MV-4-11 (cell line): ENCODE results near the gene ARMCX4.
"Not testable (repeated sequence)": the region's sequence is repeated elsewhere in the genome, so short reads cannot be mapped to it uniquely, and the experiment has no call there.

Experiments used
- DNase-seq: peaks from one replicate; lab custom pipeline; 2025; lab: John Stamatoyannopoulos, UW

The ARMCX4 gene

DNA sequence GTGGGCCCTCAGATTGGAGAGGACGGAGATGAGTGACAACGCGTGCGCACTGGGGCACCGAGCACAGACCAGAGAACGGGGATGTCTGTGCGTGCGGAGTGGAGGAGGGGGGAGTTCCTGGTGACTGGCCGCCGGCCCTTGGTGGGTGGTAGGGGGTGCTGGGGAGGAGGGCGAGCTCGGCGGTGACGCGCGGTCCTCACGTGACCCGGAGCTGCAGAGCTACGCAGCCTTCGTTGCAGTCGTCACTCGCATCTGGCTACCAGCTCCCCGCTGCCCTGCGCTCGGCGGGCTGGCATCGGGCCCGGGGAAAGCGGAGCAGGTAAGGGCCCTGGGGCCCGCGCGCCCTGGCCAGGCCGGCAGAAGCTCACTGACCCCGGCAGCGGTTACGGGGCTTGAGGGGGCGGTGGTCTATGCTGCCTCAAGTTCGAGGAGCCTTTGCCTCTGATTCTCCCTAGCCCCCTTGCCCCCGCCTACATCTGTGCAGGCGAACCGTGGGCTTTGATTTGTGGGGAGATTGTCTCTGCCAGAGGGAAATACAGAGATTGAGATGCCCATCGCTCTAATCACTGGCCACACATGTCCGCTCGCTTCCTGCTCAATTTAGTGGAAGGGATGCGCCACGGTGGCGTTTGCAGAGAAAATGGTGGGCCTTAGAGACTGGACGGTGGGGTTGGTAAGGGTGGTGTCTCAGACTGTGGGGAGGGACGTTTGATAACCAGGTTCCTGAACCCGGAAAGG lies at the start of gene ARMCX4:
TSS of gene ARMCX4 (plus strand) at position 245 of the 738 bp plus-strand sequence. CDS start 3,134 bp downstream, outside the sequence.
- DNase-seq = no peak

GRCh38 chrX:101442085-101442484 lies 43.2 kb upstream of the ARMCX4 start:
- no peak for DNase-seq

DNA sequence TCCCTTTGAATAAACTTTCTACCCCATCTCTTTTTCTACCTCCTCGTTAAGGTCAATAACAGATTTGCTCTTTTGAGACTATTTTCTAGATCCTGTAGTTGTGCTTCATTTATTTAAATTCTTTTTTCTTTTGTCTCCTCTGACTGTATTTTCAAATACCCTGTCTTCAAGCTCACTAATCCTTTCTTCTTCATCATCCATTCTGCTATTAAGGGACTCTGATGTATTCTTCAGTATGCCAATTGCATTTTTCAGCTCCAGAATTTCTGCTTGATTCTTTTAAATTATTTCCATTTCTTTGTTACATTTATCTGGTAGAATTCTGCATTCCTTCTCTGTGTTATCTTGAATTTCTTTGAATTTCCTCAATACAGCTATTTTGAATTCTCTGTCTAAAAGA lies 36.0 kb upstream of the ARMCX4 start:
- no peak for DNase-seq

- peak; percentile 1 for DNase-seq
Observed at GRCh38 chrX:101450085-101450484, 35.2 kb upstream of the ARMCX4 start.

GRCh38 chrX:101450961-101451360 lies 34.3 kb upstream of the ARMCX4 start:
- DNase-seq = peak; percentile 52

- peak; percentile 77 for DNase-seq
Observed at GRCh38 chrX:101452056-101452455, 33.2 kb upstream of the ARMCX4 start.

DNA sequence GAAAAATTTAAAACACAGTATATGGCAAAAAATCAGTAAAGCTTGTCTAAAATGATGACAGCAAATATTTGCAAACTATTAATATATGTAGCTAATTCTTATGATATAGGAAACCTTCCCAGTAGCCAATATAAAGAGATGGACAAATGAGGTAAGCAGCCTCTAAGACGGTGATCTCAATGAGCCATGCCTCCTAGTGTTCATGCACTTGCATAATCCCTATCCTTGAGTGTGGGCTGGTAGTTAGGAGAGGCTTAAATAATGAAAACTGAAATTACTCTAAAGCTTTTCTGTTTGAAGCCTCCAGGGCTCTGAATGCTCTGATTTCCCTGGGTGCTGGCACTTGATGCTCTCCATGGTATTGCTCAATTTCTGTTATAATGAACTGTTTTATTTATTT lies 24.6 kb upstream of the ARMCX4 start:
- no peak for DNase-seq

DNA sequence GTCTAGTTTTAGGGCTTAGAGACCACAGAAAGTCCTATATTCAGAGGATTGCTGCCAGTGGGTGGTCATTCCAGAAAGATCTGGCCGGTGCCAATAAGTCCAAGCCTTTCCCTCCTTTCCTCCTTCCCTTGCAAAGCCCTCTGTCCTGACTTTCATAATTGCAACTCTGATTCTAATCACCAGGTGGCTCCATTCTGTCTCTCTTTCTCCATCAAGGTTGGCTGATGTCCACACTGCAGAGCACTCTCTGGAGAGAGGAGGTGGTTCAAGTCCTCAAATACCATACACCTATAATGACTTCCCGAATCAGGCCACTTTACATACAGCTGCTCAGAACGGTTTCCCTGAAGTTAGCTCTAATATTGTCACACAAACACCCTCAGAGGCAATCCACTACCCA lies 22.4 kb upstream of the ARMCX4 start:
- no peak for DNase-seq

DNA sequence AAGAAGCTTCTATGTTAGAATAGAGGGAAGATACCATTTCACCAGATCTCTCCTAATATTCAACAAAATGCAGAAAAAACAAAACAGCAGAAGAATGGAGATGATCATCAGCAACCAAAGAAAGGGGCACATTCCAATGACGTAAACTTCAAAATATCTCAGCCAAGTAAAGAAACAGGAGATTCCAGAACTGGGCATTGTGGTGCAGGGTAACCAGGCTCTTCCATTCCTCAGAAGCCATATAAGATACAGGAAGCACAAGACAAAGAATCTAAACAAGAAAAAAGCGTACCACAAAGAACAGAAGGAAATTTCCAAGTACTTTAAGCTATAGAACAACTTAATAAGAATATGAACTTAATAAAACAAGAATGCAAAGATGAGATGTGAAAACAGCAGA lies 6.9 kb upstream of the ARMCX4 start:
- DNase-seq = no peak

GRCh38 chrX:101482296-101482695 lies 3.0 kb upstream of the ARMCX4 start:
- no peak for DNase-seq

DNA sequence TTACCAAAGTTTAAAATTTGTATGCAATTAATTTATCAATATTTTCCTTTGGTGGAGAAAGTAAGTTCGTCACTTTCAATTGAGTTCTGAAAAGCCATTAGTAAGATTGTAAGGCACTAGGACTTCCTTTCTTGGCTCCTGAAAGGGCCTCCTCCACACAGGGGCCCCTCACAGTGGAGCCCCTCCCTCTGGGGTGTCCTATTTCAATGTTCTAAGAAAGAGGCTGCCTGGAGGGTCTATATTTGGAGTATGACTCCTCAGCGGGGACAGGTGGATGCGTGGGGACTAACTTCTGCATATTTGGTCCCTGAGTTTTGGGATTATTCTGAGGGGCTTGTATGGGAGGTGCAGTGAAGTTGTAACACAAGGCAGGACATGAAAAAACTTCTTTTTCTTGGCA lies 1.6 kb upstream of the ARMCX4 start:
- no peak for DNase-seq

DNA sequence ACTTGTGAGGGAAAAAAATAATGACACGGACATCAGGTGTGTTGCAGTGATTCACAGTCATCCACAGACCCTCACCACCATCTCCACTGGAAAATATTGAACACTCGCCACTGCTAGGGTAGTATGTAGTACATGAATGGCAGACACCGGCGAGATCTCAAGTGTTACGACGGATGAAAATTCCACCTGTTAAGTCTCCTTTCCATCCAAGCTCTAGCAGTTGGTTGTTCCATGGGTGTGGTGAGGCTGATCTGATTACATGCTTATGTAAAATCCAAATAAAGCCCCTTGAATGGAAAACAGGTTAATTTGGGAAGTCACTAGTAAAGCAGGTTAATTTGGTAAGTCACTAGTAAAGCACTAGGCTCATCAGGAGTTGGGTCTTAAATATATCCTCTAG lies 1.1 kb upstream of the ARMCX4 start:
- no peak for DNase-seq

GRCh38 chrX:101488796-101489195 lies 3.5 kb downstream of the ARMCX4 start:
- no peak for DNase-seq

DNA sequence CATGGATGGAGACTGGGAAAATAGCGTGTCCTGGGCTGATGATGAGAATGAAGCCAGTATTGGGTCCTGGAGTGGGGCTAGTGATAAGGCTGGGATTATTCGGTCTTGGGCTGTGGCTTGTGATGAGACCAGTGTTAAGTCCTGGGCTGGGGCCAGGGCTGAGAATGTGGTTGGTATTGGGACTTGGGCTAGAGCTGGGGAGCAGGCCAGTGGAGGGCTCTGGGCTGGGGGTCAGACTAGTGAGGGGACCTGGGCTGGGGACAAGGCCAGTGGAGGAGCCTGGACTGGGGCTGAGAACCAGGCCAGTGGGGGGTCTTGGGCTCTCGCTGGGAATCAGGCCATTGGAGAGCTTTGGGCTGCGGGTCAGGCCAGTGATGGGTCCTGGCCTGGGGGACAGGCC lies 6.7 kb downstream of the ARMCX4 start:
- DNase-seq = no peak

DNA sequence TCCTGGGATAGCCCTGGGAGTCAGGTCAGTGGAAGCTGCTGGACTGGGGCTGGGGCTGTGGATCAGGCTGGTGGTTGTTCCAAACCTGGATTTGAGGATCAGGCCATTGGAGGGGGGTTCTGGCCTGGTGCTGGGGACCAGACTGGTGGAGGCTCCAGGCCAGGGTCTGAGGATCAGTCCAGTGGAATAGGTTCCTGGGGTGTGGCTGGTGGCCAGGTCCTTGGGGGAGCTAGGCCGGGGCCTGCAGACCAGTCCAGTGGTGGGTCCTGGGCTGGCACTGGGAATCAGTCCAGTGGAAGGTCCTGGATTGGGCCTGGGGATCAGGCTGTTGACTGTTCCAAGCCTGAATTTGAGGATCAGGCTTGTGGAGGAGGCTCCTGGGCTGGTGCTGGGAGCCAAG lies 8.0 kb downstream of the ARMCX4 start:
- no peak for DNase-seq

GRCh38 chrX:101502929-101503328 lies 17.7 kb downstream of the ARMCX4 start:
- DNase-seq = not testable (repeated sequence)

GRCh38 chrX:101507372-101507771 lies 22.1 kb downstream of the ARMCX4 start:
- no peak for DNase-seq

DNA sequence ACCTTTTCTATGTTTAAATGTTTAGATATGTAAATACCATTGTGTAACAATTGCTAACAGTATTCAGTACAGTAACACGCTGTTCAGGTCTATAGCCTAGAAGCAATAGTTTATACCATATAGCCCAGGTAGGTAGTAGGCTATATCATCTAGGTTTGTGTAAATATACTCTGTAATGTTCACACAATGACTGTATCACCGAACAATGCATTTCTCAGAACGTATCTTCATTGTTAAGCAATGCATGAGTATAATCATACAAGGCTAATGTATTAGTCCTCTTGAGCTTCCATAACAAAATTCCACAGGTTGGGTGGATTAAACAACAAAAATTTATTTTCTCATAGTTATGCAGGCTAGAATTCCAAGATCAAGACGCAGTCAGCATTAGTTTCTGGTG lies 22.7 kb downstream of the ARMCX4 start:
- DNase-seq = no peak

- no peak for DNase-seq
Observed at GRCh38 chrX:101530944-101531343, 45.7 kb downstream of the ARMCX4 start.
